ENCODE data around the gene ZNF576. TPM values are rescaled to one million over a fixed set of nuclear protein-coding genes. Genes with fewer than 3 reads are reported as not detected.

Gene ZNF576
- total and polyA plus RNA-seq, 4 donors = 6.9 to 14.9 (median 10.9) TPM

DNA sequence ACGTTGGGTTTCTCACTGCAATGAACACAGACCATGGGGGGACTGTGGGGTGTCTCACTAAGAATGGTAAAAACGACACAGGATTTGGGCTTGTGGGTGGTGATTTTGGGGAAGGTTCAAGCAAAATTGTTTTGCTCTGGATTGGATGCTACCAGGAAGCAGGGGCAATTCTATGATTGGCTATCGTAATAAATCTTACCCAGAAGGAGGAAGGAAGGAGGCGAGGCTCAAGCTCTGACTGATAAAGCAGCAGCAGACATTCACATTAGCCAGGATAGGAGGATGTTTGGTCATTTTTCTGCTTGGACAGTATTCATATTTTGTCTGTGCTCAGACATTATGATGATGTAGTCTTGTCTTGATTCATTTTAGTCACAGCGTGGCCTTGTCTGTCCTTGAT, 1.5 kb downstream of the ZNF576 start:
- no peak overlapping the region for H3K27ac ChIP-seq (ENCODE audit: low read depth in 1 of 2, low read length in 2 of 2)
- TF ChIP-seq RXRA (IDR thresholded peaks at IDR 0.05) = no peak
- TF ChIP-seq FOXA2 (IDR thresholded peaks at IDR 0.05) = no peak
- TF ChIP-seq, protein P1, sequence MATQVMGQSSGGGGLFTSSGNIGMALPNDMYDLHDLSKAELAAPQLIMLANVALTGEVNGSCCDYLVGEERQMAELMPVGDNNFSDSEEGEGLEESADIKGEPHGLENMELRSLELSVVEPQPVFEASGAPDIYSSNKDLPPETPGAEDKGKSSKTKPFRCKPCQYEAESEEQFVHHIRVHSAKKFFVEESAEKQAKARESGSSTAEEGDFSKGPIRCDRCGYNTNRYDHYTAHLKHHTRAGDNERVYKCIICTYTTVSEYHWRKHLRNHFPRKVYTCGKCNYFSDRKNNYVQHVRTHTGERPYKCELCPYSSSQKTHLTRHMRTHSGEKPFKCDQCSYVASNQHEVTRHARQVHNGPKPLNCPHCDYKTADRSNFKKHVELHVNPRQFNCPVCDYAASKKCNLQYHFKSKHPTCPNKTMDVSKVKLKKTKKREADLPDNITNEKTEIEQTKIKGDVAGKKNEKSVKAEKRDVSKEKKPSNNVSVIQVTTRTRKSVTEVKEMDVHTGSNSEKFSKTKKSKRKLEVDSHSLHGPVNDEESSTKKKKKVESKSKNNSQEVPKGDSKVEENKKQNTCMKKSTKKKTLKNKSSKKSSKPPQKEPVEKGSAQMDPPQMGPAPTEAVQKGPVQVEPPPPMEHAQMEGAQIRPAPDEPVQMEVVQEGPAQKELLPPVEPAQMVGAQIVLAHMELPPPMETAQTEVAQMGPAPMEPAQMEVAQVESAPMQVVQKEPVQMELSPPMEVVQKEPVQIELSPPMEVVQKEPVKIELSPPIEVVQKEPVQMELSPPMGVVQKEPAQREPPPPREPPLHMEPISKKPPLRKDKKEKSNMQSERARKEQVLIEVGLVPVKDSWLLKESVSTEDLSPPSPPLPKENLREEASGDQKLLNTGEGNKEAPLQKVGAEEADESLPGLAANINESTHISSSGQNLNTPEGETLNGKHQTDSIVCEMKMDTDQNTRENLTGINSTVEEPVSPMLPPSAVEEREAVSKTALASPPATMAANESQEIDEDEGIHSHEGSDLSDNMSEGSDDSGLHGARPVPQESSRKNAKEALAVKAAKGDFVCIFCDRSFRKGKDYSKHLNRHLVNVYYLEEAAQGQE (IDR thresholded peaks at IDR 0.05) = no peak
- TF ChIP-seq HNF4A (conservative IDR thresholded peaks at IDR 0.05) = no peak
- TF ChIP-seq FOXA1 (IDR thresholded peaks at IDR 0.05) = no peak
- no peak for TF ChIP-seq GABPA (IDR thresholded peaks at IDR 0.05 in 1 of 2, conservative IDR thresholded peaks at IDR 0.05 in 1 of 2)
- TF ChIP-seq TAF1 (conservative IDR thresholded peaks at IDR 0.05) = no peak
- no peak for TF ChIP-seq HNF4G (IDR thresholded peaks at IDR 0.05)
- no peak for TF ChIP-seq NR2F2 (IDR thresholded peaks at IDR 0.05)
- no peak for TF ChIP-seq EGR1 (IDR thresholded peaks at IDR 0.05; ENCODE audit: low read depth in 2 of 2)
- TF ChIP-seq YY1 (IDR thresholded peaks at IDR 0.05) = no peak
- TF ChIP-seq, protein P2, sequence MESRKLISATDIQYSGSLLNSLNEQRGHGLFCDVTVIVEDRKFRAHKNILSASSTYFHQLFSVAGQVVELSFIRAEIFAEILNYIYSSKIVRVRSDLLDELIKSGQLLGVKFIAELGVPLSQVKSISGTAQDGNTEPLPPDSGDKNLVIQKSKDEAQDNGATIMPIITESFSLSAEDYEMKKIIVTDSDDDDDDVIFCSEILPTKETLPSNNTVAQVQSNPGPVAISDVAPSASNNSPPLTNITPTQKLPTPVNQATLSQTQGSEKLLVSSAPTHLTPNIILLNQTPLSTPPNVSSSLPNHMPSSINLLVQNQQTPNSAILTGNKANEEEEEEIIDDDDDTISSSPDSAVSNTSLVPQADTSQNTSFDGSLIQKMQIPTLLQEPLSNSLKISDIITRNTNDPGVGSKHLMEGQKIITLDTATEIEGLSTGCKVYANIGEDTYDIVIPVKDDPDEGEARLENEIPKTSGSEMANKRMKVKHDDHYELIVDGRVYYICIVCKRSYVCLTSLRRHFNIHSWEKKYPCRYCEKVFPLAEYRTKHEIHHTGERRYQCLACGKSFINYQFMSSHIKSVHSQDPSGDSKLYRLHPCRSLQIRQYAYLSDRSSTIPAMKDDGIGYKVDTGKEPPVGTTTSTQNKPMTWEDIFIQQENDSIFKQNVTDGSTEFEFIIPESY (IDR thresholded peaks at IDR 0.05) = no peak
- TF ChIP-seq, protein P3, sequence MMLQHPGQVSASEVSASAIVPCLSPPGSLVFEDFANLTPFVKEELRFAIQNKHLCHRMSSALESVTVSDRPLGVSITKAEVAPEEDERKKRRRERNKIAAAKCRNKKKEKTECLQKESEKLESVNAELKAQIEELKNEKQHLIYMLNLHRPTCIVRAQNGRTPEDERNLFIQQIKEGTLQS (IDR thresholded peaks at IDR 0.05) = no peak
- no peak for TF ChIP-seq RAD21 (IDR thresholded peaks at IDR 0.05)
- TF ChIP-seq, protein P4, sequence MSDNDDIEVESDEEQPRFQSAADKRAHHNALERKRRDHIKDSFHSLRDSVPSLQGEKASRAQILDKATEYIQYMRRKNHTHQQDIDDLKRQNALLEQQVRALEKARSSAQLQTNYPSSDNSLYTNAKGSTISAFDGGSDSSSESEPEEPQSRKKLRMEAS (IDR thresholded peaks at IDR 0.05) = no peak
- TF ChIP-seq, protein P5, sequence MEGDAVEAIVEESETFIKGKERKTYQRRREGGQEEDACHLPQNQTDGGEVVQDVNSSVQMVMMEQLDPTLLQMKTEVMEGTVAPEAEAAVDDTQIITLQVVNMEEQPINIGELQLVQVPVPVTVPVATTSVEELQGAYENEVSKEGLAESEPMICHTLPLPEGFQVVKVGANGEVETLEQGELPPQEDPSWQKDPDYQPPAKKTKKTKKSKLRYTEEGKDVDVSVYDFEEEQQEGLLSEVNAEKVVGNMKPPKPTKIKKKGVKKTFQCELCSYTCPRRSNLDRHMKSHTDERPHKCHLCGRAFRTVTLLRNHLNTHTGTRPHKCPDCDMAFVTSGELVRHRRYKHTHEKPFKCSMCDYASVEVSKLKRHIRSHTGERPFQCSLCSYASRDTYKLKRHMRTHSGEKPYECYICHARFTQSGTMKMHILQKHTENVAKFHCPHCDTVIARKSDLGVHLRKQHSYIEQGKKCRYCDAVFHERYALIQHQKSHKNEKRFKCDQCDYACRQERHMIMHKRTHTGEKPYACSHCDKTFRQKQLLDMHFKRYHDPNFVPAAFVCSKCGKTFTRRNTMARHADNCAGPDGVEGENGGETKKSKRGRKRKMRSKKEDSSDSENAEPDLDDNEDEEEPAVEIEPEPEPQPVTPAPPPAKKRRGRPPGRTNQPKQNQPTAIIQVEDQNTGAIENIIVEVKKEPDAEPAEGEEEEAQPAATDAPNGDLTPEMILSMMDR (IDR thresholded peaks at IDR 0.05; ENCODE audit: low read depth, low read length, missing input control) = no peak
- no peak for TF ChIP-seq JUND (IDR thresholded peaks at IDR 0.05)
- peaks cover 6 to 40% (median 33%) of the 10 kb centered on the region in 4 donors for H3K4me1 ChIP-seq (ENCODE audit: control insufficient read depth in 4 of 4, insufficient read depth in 4 of 4, low read length in 3 of 4)
- 65% methylated on average over 5 of the region's 5 CpGs for WGBS
- no peak for DNase-seq (ENCODE audit: low spot score)
- H3K9ac ChIP-seq (ENCODE audit: low read depth in 1 of 2, low read length in 2 of 2) = no peak overlapping the region
- peaks cover 4 to 19% (median 16%) of the 10 kb centered on the region in 4 donors for H3K36me3 ChIP-seq (ENCODE audit: control insufficient read depth in 4 of 4, insufficient read depth in 3 of 4, low read depth in 1 of 4, low read length in 3 of 4)
- H3K9me3 ChIP-seq (ENCODE audit: control insufficient read depth in 4 of 4, low read length in 3 of 4) = no peaks in the 10 kb centered on the region
- H3K27me3 ChIP-seq (ENCODE audit: control insufficient read depth in 4 of 4, insufficient read depth in 4 of 4, low read length in 3 of 4) = no peaks in the 10 kb centered on the region
- no peak overlapping the region for H3K4me3 ChIP-seq (ENCODE audit: low read depth in 1 of 3, low read length in 3 of 3)
